GM19238 (cell line): ENCODE measurements around the gene GSC.
"Not testable (repeated sequence)": the region's sequence is repeated elsewhere in the genome, so short reads cannot be mapped to it uniquely, and the experiment has no call there.

Source experiments
- DNase-seq: peaks from one replicate; pipeline ENCODE4 v3.0.0; 2011; ENCODE audit warnings: low spot score; ENCODE audit not compliant: insufficient read length

GSC gene

GRCh38 chr14:94747153-94747552, 22.8 kb downstream of the GSC start:
- DNase-seq = not testable (repeated sequence)

GRCh38 chr14:94746131-94746530, 23.8 kb downstream of the GSC start:
- DNase-seq = no peak

- DNase-seq = no peak
Observed at GRCh38 chr14:94738751-94739150, 31.2 kb downstream of the GSC start.

DNA sequence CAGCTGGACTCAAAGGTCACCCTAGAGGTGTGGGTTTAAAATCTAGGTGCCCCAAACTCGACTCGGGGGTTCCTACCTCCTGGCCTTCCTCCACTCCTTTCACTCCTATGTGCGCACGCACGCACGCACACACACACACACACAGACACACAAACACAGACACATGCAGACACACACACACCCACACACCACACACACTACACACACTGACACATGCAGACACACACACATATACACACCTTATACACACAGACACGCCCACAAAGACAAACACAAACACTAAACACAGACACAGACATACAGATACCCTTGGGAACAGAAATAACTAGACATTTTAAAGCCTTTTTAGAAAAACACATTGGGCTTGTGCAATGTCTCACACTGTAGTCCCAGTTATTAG, 31.8 kb downstream of the GSC start:
- DNase-seq = no peak

DNA sequence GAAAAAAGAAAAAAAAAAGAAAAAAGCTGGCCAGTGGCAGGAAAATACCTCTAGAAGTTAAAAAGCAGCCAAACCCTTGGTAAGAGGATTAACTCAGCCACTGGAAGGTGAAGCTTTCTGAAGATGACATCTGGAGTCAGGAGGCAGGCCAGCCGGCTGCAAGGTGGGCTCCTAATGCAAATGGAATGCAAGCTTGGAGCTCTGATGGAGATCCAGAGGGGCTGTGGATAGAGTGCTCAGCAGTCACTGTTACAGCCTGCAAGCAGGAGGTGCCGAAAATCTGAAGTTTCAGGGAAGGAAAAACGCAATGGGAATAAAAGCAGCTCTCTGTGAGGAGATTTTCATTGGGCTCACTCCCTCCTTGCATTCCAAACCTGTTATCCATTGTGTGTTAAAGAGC, 41.0 kb downstream of the GSC start:
- no peak for DNase-seq

DNA sequence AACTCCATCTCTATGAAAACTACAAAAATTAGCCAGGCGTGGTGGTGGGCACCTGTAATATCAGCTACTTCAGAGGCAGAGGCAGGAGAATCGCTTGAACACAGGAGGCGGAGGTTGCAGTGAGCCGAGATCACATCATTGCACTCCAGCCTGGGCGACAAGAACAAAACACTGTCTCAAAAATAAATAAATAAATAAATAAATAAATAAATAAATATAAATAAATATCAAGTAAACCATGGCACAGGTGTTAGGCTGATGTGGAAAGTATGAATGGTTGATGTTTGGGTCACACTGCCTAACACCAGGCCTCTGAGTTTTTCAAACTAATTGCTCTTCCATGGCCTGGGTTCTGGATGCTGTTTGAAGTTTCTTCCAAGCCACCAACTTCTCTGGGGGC, 41.5 kb downstream of the GSC start:
- not testable (repeated sequence) for DNase-seq

DNA sequence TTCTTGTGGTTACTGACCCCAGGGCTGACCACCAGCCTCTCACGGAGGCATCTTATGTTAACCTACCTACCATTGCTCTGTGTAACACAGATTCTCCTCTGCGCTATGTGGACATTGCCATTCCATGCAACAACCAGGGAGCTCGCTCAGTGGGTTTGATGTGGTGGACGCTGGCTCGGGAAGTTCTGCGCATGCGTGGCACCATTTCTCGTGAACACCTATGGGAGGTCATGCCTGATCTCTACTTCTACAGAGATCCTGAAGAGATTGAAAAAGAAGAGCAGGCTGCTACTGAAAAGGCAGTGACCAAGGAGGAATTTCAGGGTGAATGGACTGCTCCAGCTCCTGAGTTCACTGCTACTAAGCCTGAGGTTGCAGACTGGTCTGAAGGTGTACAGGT, 43.3 kb downstream of the GSC start:
- DNase-seq = not testable (repeated sequence)

GRCh38 chr14:94724993-94725392, 44.9 kb downstream of the GSC start:
- no peak for DNase-seq

DNA sequence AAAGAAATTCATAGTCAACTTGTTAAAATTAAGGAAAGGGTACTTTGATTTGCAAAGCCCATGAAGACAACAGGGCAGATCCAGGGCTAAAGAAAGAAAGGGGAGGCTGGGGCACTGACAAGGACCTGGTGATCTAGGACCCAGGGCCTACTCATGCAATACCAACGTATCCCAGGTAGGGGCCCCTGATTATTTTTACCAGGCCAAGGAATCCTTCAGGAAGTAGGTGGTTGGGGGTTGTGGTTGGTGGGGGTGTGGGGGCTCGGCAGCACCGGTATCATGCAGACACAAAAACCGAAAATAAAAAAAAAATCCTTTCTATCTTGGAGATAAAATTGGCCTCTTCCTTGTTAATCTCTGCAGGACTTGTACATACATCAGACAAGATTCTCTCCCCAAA, 47.5 kb downstream of the GSC start:
- DNase-seq = no peak
